Fibroblast of lung (primary cell): ENCODE measurements around the gene UBE4B. TPM values are rescaled to one million over a fixed set of nuclear protein-coding genes. Genes with fewer than 3 reads are reported as not detected.

Source experiments
- DNase-seq, 2 donors: peaks; one replicate each; pipeline versions ENCODE4 v3.0.0 to v3.0.0-alpha.2; 2010; ENCODE audit warnings: low read depth in 2 of 2
- H2AFZ ChIP-seq: 2 replicates; pipeline ENCODE4 v1.5.1; 2012; ENCODE audit warnings: low read length, control low read depth, inconsistent platforms
- H3K27ac ChIP-seq: 2 replicates; pipeline ENCODE4 v1.5.1; 2011; ENCODE audit warnings: low read length, control low read depth; ENCODE audit not compliant: insufficient read depth
- H3K27me3 ChIP-seq: 2 replicates; pipeline ENCODE4 v1.5.1; 2011; ENCODE audit warnings: mild to moderate bottlenecking, low read length; ENCODE audit not compliant: control insufficient read depth, insufficient read depth
- H3K36me3 ChIP-seq: 2 replicates; pipeline ENCODE4 v1.5.1; 2011; ENCODE audit warnings: low read length; ENCODE audit not compliant: control insufficient read depth, insufficient read depth
- H3K4me1 ChIP-seq: 2 replicates; pipeline ENCODE4 v1.5.1; 2011; ENCODE audit warnings: low read length; ENCODE audit not compliant: control insufficient read depth, insufficient read depth; ENCODE audit errors: extremely low read depth
- H3K4me2 ChIP-seq: 2 replicates; pipeline ENCODE4 v1.5.1; 2011; ENCODE audit warnings: low read length, control low read depth; ENCODE audit not compliant: insufficient read depth; ENCODE audit errors: extremely low read depth
- H3K4me3 ChIP-seq, 4 experiments: fragments of 200-600 bp in 1 of 4; sonication (generic) in 1 of 4; replicated peaks in 1 of 4; 2 replicates each; pipeline ENCODE4 v1.5.1; 2011 to 2016; ENCODE audit warnings: low read length in 4 of 4, low read depth in 3 of 4, mild to moderate bottlenecking in 3 of 4, control low read depth in 2 of 4, inconsistent platforms in 1 of 4, mixed read lengths in 1 of 4; ENCODE audit not compliant: insufficient read depth in 1 of 4; ENCODE audit errors: control extremely low read depth in 1 of 4
- H3K79me2 ChIP-seq: 2 replicates; pipeline ENCODE4 v1.5.1; 2012; ENCODE audit warnings: mild to moderate bottlenecking, low read length, inconsistent platforms; ENCODE audit not compliant: control insufficient read depth, insufficient read depth
- H3K9ac ChIP-seq: 2 replicates; pipeline ENCODE4 v1.5.1; 2011; ENCODE audit warnings: mild to moderate bottlenecking, low read length, control low read depth; ENCODE audit not compliant: insufficient read depth
- H3K9me3 ChIP-seq: 2 replicates; pipeline ENCODE4 v1.5.1; 2012; ENCODE audit warnings: low read depth, low read length; ENCODE audit not compliant: control insufficient read depth, insufficient read depth
- H4K20me1 ChIP-seq: 2 replicates; pipeline ENCODE4 v1.5.1; 2011; ENCODE audit warnings: low read length; ENCODE audit not compliant: control insufficient read depth, insufficient read depth; ENCODE audit errors: extremely low read depth
- EZH2 ChIP-seq: IDR thresholded peaks from 2 replicates; pipeline ENCODE4 v1.5.1; 2012; ENCODE audit warnings: low read length, control low read depth, mild to moderate bottlenecking; ENCODE audit errors: missing control alignments
- polyA plus RNA-seq, 2 donors: library from polyadenylated mRNA; depleted of rRNA in 1 of 2; stranded (reverse) in 1 of 2; unstranded in 1 of 2; fragments of >200 nt; gene quantifications; 2 replicates each; pipeline ENCODE4 v1.2.1, GENCODE V29; 2011 to 2012; ENCODE audit warnings: missing spikeins in 1 of 2
- total RNA-seq: library from RNA; depleted of rRNA; stranded (reverse); fragments of >200 nt; gene quantifications from 2 replicates; pipeline ENCODE4 v1.2.1, GENCODE V29; 2014
- TF ChIP-seq, protein P1 (sequence below), 2 donors: IDR thresholded peaks in 1 of 2; conservative IDR thresholded peaks in 1 of 2; 1 replicate in 1 of 2; 2 replicates in 1 of 2; pipeline ENCODE4 v1.5.1; 2011 to 2012; ENCODE audit warnings: low read length in 2 of 2, control low read depth in 1 of 2, inconsistent platforms in 1 of 2, low read depth in 1 of 2, mild to moderate bottlenecking in 1 of 2

The UBE4B gene
- total and polyA plus RNA-seq, 2 donors (not counting 1 experiment from before 2014, with no cell fraction given): 21.9 to 30.7 TPM

DNA sequence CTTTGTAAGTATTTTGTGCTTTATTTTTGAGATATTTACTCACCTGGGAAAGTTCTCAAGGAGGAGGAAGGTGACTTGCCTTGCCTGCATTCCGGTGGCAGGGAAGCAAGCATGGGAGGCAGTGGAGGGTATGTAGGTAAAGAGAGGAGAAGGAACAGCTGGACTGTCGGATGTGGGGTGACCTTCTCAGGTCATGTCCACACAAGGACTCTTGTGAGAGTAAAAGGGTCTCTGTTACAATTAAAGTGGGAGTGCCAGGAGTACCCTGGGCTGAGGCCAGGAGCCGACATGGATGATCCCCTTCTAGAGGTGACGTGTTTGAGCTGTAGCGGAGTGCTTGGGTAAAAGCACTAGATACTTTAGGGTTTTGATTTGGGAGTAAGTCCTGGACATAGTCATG, 25.0 kb downstream of the UBE4B start:
- Histone ChIP-seq H3K27ac (no peak overlapping the region), H3K9me3 (no peaks in the 10 kb centered on the region), H3K9ac (no peak overlapping the region), H3K4me3 (no peak overlapping the region), H4K20me1 (peaks cover 2% of the 10 kb centered on the region), H3K4me1 (peaks cover 2% of the 10 kb centered on the region), H3K27me3 (no peaks in the 10 kb centered on the region), H3K36me3 (no peaks in the 10 kb centered on the region), H3K4me2 (no peak overlapping the region), H2AFZ (no peak overlapping the region), H3K79me2 (peaks cover 26% of the 10 kb centered on the region)
- TF ChIP-seq EZH2: no peak
- TF ChIP-seq, protein P1, sequence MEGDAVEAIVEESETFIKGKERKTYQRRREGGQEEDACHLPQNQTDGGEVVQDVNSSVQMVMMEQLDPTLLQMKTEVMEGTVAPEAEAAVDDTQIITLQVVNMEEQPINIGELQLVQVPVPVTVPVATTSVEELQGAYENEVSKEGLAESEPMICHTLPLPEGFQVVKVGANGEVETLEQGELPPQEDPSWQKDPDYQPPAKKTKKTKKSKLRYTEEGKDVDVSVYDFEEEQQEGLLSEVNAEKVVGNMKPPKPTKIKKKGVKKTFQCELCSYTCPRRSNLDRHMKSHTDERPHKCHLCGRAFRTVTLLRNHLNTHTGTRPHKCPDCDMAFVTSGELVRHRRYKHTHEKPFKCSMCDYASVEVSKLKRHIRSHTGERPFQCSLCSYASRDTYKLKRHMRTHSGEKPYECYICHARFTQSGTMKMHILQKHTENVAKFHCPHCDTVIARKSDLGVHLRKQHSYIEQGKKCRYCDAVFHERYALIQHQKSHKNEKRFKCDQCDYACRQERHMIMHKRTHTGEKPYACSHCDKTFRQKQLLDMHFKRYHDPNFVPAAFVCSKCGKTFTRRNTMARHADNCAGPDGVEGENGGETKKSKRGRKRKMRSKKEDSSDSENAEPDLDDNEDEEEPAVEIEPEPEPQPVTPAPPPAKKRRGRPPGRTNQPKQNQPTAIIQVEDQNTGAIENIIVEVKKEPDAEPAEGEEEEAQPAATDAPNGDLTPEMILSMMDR (conservative IDR thresholded peaks at IDR 0.05 in 1 of 2, IDR thresholded peaks at IDR 0.05 in 1 of 2; ENCODE audit: low read depth in 1 of 2, low read length in 2 of 2): no peak
- DNase-seq: peak in 1 of 2 donors; percentile 11

DNA sequence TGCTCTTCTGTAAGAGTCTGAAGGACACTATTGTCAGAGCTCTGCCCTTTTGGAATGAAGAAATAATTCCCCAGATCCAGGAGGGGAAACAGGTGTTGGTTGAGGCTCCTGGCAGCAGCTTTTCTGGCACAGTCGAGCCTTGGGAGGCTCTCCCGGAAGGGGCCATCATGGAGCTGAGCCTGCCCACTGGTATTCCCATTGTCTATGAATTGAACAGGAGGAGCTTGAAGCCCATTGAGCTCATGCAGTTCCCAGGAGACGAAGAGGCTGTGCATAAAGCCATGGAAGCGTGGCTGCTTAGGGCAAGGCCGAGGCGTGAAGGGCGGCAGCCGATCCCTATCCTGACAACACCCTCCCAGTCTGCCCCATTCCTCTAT, 26.6 kb downstream of the UBE4B start:
- Histone ChIP-seq H3K4me1 (peaks cover 2% of the 10 kb centered on the region), H3K9ac (no peak overlapping the region), H3K79me2 (peaks cover 26% of the 10 kb centered on the region), H3K27ac (no peak overlapping the region), H2AFZ (no peak overlapping the region), H3K4me3 (no peak overlapping the region), H3K9me3 (no peaks in the 10 kb centered on the region), H3K27me3 (no peaks in the 10 kb centered on the region), H4K20me1 (peaks cover 2% of the 10 kb centered on the region), H3K4me2 (no peak overlapping the region), H3K36me3 (no peaks in the 10 kb centered on the region)
- DNase-seq: no peak
- no peak for TF ChIP-seq EZH2
- TF ChIP-seq, protein P1 (conservative IDR thresholded peaks at IDR 0.05 in 1 of 2, IDR thresholded peaks at IDR 0.05 in 1 of 2; ENCODE audit: low read depth in 1 of 2, low read length in 2 of 2): no peak

DNA sequence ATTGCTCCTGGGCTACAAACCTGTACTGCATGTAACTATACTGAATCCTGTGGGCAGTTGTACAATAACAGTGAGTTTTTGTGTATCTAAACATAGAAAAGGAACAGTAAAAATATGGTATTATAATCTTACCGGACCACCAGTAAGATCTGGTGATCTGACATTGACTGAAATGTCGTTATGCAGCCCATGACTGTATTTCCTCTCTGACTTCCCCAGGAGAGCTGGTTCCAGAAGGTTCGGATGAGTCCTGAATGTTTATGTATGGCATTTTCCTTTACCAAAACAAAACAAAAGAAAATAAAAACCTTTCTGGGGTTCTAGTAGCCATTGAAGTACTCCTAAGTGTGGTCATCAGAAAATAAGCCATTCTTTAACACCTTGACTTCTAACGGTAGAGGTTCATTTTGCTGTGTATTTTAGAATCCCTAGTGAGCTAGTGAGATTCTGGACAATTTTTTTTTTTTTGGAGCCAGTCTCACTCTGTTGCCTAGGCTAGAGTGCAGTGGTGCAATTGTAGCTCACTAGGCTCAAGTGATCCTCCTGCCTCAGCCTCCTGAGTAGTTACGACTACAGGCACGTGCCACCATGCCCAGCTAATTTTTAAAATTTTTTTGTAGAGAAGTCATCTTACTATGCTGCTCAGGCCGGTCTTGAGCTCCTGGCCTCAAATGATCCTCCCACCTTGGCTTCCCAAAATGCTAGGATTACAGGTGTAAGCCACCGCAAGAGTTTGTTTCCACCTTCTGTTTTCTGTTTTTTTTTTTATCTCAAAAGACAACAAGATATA, 27.7 kb downstream of the UBE4B start:
- Histone ChIP-seq H3K36me3 (no peaks in the 10 kb centered on the region), H3K79me2 (peaks cover 31% of the 10 kb centered on the region)

More for the DNA sequence above, 27.7 kb downstream of the UBE4B start:
- Histone ChIP-seq H3K9ac (no peak overlapping the region), H3K27ac (no peak overlapping the region), H3K9me3 (no peaks in the 10 kb centered on the region), H3K27me3 (no peaks in the 10 kb centered on the region), H3K4me2 (no peak overlapping the region), H3K4me1 (peaks cover 8% of the 10 kb centered on the region), H4K20me1 (peaks cover 2% of the 10 kb centered on the region), H3K4me3 (no peak overlapping the region), H2AFZ (no peak overlapping the region)
- no peak for DNase-seq
- TF ChIP-seq EZH2: no peak
- TF ChIP-seq, protein P1 (conservative IDR thresholded peaks at IDR 0.05 in 1 of 2, IDR thresholded peaks at IDR 0.05 in 1 of 2; ENCODE audit: low read depth in 1 of 2, low read length in 2 of 2): no peak
